Muscle of leg (tissue), 11 donors: ENCODE results near the gene DVL3. TPM values are rescaled to one million over a fixed set of nuclear protein-coding genes. Genes with fewer than 3 reads are reported as not detected.

Source experiments
- DNase-seq: peaks from one replicate; pipeline ENCODE4 v3.0.0; 2013
- H3K27ac ChIP-seq: one replicate; pipeline ENCODE4 v1.5.1; 2013; ENCODE audit warnings: mild to moderate bottlenecking, low read length, control low read depth
- H3K27me3 ChIP-seq: one replicate; pipeline ENCODE4 v1.6.1; 2013; ENCODE audit warnings: low read length; ENCODE audit not compliant: control insufficient read depth, insufficient read depth
- H3K36me3 ChIP-seq: one replicate; pipeline ENCODE4 v1.6.1; 2013; ENCODE audit warnings: low read length; ENCODE audit not compliant: control insufficient read depth, insufficient read depth
- H3K4me1 ChIP-seq: one replicate; pipeline ENCODE4 v1.6.1; 2013; ENCODE audit warnings: low read length; ENCODE audit not compliant: control insufficient read depth, insufficient read depth
- H3K4me3 ChIP-seq: one replicate; pipeline ENCODE4 v1.5.1; 2013; ENCODE audit warnings: low read length, control low read depth
- H3K9me3 ChIP-seq: replicated peaks from 2 replicates; pipeline ENCODE4 v1.6.1; 2013; ENCODE audit warnings: low read depth, low read length; ENCODE audit not compliant: control insufficient read depth
- WGBS: methylation state at CpG from one replicate; pipeline ENCODE4 v1.1.5; 2013; ENCODE audit warnings: missing lambda C conversion rate; ENCODE audit not compliant: insufficient coverage; 5-methylcytosine and 5-hydroxymethylcytosine counted together
- polyA plus RNA-seq, 8 donors: library from polyadenylated mRNA; unstranded; fragments of 120-200 nt; gene quantifications; one replicate each; pipeline versions ENCODE4 v1.2.1 to v1.2.3, GENCODE V29; 2013; ENCODE audit warnings: inconsistent platforms in 1 of 8, low replicate concordance in 1 of 8; ENCODE audit not compliant: insufficient read length in 8 of 8, insufficient read depth in 1 of 8
- total RNA-seq: library from RNA; stranded (reverse); fragments of 120-200 nt; gene quantifications from one replicate; pipeline ENCODE4 v1.2.4, GENCODE V29; 2013

DVL3 gene
- total and polyA plus RNA-seq, 9 donors: 37.1 to 96.9 (median 86.8) TPM

GRCh38 chr3:184165543-184165942, 10.4 kb downstream of the DVL3 start:
- Histone ChIP-seq H3K4me1 (peaks cover 20% of the 10 kb centered on the region), H3K36me3 (peaks cover 82% of the 10 kb centered on the region), H3K4me3 (no peak overlapping the region), H3K27me3 (no peaks in the 10 kb centered on the region), H3K9me3 (no peaks in the 10 kb centered on the region), H3K27ac (no peak overlapping the region)
- no CpG with 5 or more reads among the region's 3 CpGs for WGBS
- DNase-seq: no peak

- H3K27ac ChIP-seq: no peak overlapping the region
- H3K4me1 ChIP-seq: peaks cover 9% of the 10 kb centered on the region
- H3K9me3 ChIP-seq: no peaks in the 10 kb centered on the region
- H3K4me3 ChIP-seq: no peak overlapping the region
- 100% methylated on average over 3 of the region's 6 CpGs for WGBS
- DNase-seq: no peak
- H3K36me3 ChIP-seq: peaks cover 92% of the 10 kb centered on the region
- no peaks in the 10 kb centered on the region for H3K27me3 ChIP-seq
Observed at GRCh38 chr3:184166671-184167070, 11.5 kb downstream of the DVL3 start.

GRCh38 chr3:184167786-184168185, 12.6 kb downstream of the DVL3 start:
- Histone ChIP-seq H3K27ac (peak overlapping the region; percentile 23), H3K36me3 (peaks cover 95% of the 10 kb centered on the region)
- WGBS: 93% methylated on average over 5 of the region's 8 CpGs

GRCh38 chr3:184168363-184169120, 13.4 kb downstream of the DVL3 start:
- no peaks in the 10 kb centered on the region for H3K27me3 ChIP-seq
- 74% methylated on average over 3 of the region's 9 CpGs for WGBS
- H3K4me1 ChIP-seq: peaks cover 10% of the 10 kb centered on the region
- peak; percentile 33 for DNase-seq
- H3K36me3 ChIP-seq: peaks cover 94% of the 10 kb centered on the region
- no peak overlapping the region for H3K4me3 ChIP-seq
- no peaks in the 10 kb centered on the region for H3K9me3 ChIP-seq
- H3K27ac ChIP-seq: peak overlapping the region; percentile 23

More at GRCh38 chr3:184167786-184168185, 12.6 kb downstream of the DVL3 start:
- peaks cover 9% of the 10 kb centered on the region for H3K4me1 ChIP-seq
- no peak for DNase-seq
- no peaks in the 10 kb centered on the region for H3K9me3 ChIP-seq
- H3K27me3 ChIP-seq: no peaks in the 10 kb centered on the region
- no peak overlapping the region for H3K4me3 ChIP-seq

- DNase-seq: no peak
- Histone ChIP-seq H3K9me3 (no peaks in the 10 kb centered on the region), H3K27ac (no peak overlapping the region), H3K36me3 (peaks cover 80% of the 10 kb centered on the region), H3K4me1 (peaks cover 18% of the 10 kb centered on the region), H3K4me3 (no peak overlapping the region), H3K27me3 (no peaks in the 10 kb centered on the region)
- 85% methylated on average over 34 of the region's 66 CpGs for WGBS
Observed at GRCh38 chr3:184169896-184170875, 15.0 kb downstream of the DVL3 start.

- 87% methylated on average over 9 of the region's 9 CpGs for WGBS
- DNase-seq: no peak
- H3K4me1 ChIP-seq: peaks cover 30% of the 10 kb centered on the region
- H3K27ac ChIP-seq: no peak overlapping the region
- no peaks in the 10 kb centered on the region for H3K27me3 ChIP-seq
- no peak overlapping the region for H3K4me3 ChIP-seq
- H3K36me3 ChIP-seq: peaks cover 66% of the 10 kb centered on the region
- H3K9me3 ChIP-seq: no peaks in the 10 kb centered on the region
Observed at GRCh38 chr3:184171562-184171961, 16.4 kb downstream of the DVL3 start.

- Histone ChIP-seq H3K9me3 (no peaks in the 10 kb centered on the region), H3K27me3 (no peaks in the 10 kb centered on the region), H3K4me3 (no peak overlapping the region), H3K27ac (no peak overlapping the region), H3K36me3 (peaks cover 65% of the 10 kb centered on the region), H3K4me1 (peaks cover 43% of the 10 kb centered on the region)
- WGBS: 75% methylated on average over 4 of the region's 5 CpGs
- no peak for DNase-seq
Observed at GRCh38 chr3:184172681-184173373, 17.6 kb downstream of the DVL3 start.

- no peak overlapping the region for H3K4me3 ChIP-seq
- H3K9me3 ChIP-seq: no peaks in the 10 kb centered on the region
- no peak for DNase-seq
- peaks cover 65% of the 10 kb centered on the region for H3K36me3 ChIP-seq
- H3K27ac ChIP-seq: peak overlapping the region; percentile 67
- WGBS: no CpG with 5 or more reads among the region's 2 CpGs
- H3K4me1 ChIP-seq: peaks cover 45% of the 10 kb centered on the region
- H3K27me3 ChIP-seq: no peaks in the 10 kb centered on the region
Observed at GRCh38 chr3:184173374-184173722, 18.2 kb downstream of the DVL3 start.

- H3K4me1 ChIP-seq: peaks cover 39% of the 10 kb centered on the region
- peak overlapping the region; percentile 8 for H3K4me3 ChIP-seq
- H3K36me3 ChIP-seq: peaks cover 65% of the 10 kb centered on the region
- no peaks in the 10 kb centered on the region for H3K27me3 ChIP-seq
- peak overlapping the region; percentile 67 for H3K27ac ChIP-seq
- no CpG with 5 or more reads among the region's 4 CpGs for WGBS
- DNase-seq: no peak
- no peaks in the 10 kb centered on the region for H3K9me3 ChIP-seq
Observed at GRCh38 chr3:184174284-184174645, 19.1 kb downstream of the DVL3 start.
